ENCODE measurements around the gene RELA. TPM values are rescaled to one million over a fixed set of nuclear protein-coding genes. Genes with fewer than 3 reads are reported as not detected.

Gene RELA
- total and polyA plus RNA-seq, 3 experiments from 2014 or later = 76.0 to 89.7 (median 87.3) TPM

DNA sequence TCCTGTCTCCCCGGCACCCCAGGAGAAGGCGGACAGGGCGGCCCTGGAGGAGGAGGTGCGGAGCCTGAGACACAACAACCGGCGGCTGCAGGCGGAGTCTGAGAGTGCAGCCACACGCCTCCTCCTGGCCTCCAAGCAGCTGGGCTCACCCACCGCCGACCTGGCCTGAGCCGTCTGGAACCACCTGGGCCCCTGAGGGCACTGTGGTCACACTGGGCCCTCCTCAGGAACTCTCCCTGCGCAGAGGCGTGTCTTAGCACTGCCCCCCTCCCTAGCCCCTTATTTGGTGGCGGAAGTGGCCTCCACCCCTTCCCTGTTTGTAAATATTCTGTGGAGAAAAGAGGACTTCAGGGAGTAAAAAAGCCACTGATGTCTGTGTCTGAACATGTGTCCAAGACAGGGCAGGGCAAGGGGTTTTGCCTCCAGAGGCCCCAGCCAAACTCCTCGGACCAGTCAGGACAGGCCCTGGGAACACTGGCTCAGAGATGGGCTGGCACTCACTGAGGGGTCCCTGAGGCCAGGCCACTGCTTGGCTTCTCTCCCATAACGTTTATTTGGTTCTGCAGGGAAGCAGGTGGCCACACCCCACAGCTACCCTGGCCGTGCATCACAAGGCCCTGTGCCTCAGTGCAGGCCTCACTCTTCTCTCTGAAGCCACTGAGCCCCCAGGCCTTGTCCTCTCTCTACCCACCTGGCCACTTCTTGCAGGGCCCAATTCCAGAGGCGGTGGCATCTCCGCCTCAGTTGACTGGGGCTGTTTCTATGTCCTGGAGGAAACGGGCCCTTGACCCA lies 12.0 kb downstream of the RELA start:
- no peak overlapping the region for H3K4me3 ChIP-seq (ENCODE audit: low read length)
- no peak for DNase-seq
- H3K36me3 Mint-ChIP-seq = peaks cover 0 to 77% (median 11%) of the 10 kb centered on the region in 3 donors
- peak overlapping the region in 2 of 7 donors; percentile 36 to 83 for H3K4me3 Mint-ChIP-seq
- H3K4me1 Mint-ChIP-seq = peaks cover 36 to 47% (median 39%) of the 10 kb centered on the region in 3 donors
- no peaks in the 10 kb centered on the region for H3K27me3 ChIP-seq (ENCODE audit: insufficient read depth, low read length, poor library complexity, severe bottlenecking)
- H3K9me3 Mint-ChIP-seq = peaks cover 0 to 2% (median 0%) of the 10 kb centered on the region in 5 donors
- H3K27me3 Mint-ChIP-seq = peaks cover 0 to 8% of the 10 kb centered on the region in 2 donors
- no peak overlapping the region for H3K27ac ChIP-seq (ENCODE audit: low read depth, low read length)
- H3K36me3 ChIP-seq (ENCODE audit: insufficient read depth, low read length) = peaks cover 58% of the 10 kb centered on the region
- ChIA-PET CTCF (interaction anchor here (1.3 kb wide), 1 partner anchor 10 kb away, joined by 3 read pairs; no protein-coding TSS in a partner anchor), POLR2A (interaction anchor here (4.8 kb wide), 1 partner anchor 10 kb away, joined by 93 read pairs; the partner anchor contains the start of gene SIPA1)
- H3K27ac Mint-ChIP-seq = peak overlapping the region; percentile 89 to 100 (median 96)
- no peaks in the 10 kb centered on the region for H3K9me3 ChIP-seq (ENCODE audit: low read length)
- H3K4me1 ChIP-seq (ENCODE audit: insufficient read depth, low read length) = peaks cover 31% of the 10 kb centered on the region

DNA sequence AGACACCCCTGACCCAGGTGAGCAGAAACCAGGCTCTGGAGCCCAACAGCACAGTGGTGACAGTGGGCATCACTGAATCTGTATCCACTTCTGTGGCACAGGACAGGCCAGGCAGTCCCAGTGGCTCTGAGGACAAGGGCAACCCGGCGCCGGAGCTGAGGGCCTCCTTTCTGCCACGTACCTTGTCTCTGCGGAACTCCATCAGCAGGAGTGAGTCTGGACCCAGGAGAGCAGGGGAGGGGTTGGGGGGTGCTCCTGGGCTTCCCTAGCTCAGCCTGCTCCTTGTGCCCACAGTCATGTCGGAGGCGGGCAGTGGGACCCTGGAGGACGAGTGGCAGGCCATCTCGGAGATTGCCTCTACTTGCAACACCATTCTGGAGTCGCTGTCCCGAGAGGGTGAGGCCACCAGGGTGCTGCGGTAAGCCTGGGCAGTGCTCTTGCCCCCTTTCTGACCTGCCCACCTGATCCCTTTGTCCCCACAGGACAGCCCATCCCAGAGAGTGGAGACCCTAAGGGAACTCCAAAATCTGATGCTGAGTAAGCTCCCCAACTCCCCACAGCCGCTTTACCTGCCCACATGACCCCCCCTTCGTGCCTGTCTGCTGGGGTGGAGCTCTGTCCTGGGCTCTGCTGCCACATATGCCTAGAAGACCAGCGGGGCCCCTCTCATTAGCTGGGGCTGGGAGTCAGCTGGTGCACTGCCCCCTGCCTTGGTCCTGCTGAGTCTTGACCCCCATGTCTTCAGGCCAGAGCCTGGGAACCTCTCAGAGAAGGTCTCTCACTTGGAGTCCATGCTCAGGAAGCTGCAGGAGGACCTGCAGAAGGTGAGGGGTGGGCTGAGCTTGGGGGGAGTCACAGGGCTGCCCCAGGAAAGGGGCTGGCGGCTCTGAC lies 12.8 kb downstream of the RELA start:
- POLR2A ChIA-PET = interaction anchor here (0.9 to 4.8 kb wide), 3 partner anchors 9 to 93 kb away, joined by 3 to 93 read pairs (median 5); partner anchors contain the start of gene SIPA1
- Mint-ChIP-seq H3K27ac (peak overlapping the region in 7 of 8 donors; percentile 29 to 100 (median 76)), H3K36me3 (peaks cover 0 to 77% (median 6%) of the 10 kb centered on the region in 3 donors), H3K4me1 (peaks cover 30 to 39% (median 36%) of the 10 kb centered on the region in 3 donors), H3K27me3 (peaks cover 0 to 8% of the 10 kb centered on the region in 2 donors), H3K9me3 (peaks cover 0 to 2% (median 0%) of the 10 kb centered on the region in 5 donors), H3K4me3 (peak overlapping the region in 1 of 7 donors; percentile 36)
- CTCF ChIA-PET = interaction anchor here (1.3 to 2.0 kb wide), 2 partner anchors 10 to 11 kb away, joined by 3 to 5 read pairs; no protein-coding TSS in a partner anchor
- Histone ChIP-seq H3K36me3 (ENCODE audit: insufficient read depth, low read length) (peaks cover 58% of the 10 kb centered on the region), H3K27me3 (ENCODE audit: insufficient read depth, low read length, poor library complexity, severe bottlenecking) (no peaks in the 10 kb centered on the region), H3K4me1 (ENCODE audit: insufficient read depth, low read length) (peaks cover 31% of the 10 kb centered on the region), H3K27ac (ENCODE audit: low read depth, low read length) (no peak overlapping the region), H3K9me3 (ENCODE audit: low read length) (no peaks in the 10 kb centered on the region), H3K4me3 (ENCODE audit: low read length) (no peak overlapping the region)
- DNase-seq = no peak

DNA sequence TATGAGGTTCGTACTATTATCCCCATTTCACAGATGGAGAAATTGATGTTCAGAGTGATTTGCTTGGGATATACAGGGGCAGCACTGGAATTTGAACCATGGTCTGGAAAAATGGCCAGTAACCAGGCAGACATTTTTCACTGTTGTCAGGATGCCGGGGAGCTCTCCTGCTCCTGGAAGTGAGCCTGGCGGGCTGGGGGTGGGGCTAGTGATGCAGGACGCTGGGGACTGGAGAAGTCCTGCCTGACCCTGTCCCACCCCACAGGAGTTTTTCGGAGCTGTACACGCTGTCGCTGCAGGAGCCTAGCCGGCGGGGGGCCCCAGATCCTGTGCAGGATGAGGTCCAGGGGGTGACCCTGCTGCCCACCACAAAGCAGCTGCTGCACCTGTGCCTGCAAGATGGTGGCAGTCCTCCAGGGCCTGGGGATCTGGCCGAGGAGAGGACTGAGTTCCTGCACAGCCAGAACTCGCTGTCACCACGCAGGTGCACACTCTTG lies 13.7 kb downstream of the RELA start:
- H3K4me1 Mint-ChIP-seq = peaks cover 27 to 40% (median 36%) of the 10 kb centered on the region in 3 donors
- peak overlapping the region in 5 of 8 donors; percentile 36 to 100 (median 61) for H3K27ac Mint-ChIP-seq
- peak in 1 of 5 donors; percentile 38 for DNase-seq
- H3K4me3 Mint-ChIP-seq = peak overlapping the region in 2 of 7 donors; percentile 36 to 62
- no peaks in the 10 kb centered on the region for H3K9me3 ChIP-seq (ENCODE audit: low read length)
- peaks cover 0 to 78% (median 6%) of the 10 kb centered on the region in 3 donors for H3K36me3 Mint-ChIP-seq
- peaks cover 54% of the 10 kb centered on the region for H3K36me3 ChIP-seq (ENCODE audit: insufficient read depth, low read length)
- no peaks in the 10 kb centered on the region for H3K27me3 ChIP-seq (ENCODE audit: insufficient read depth, low read length, poor library complexity, severe bottlenecking)
- no peak overlapping the region for H3K4me3 ChIP-seq (ENCODE audit: low read length)
- ChIA-PET CTCF (interaction anchor here (1.1 to 2.0 kb wide), 2 partner anchors 9 to 55 kb away, joined by 3 to 5 read pairs; no protein-coding TSS in a partner anchor), POLR2A (interaction anchor here (0.9 to 1.4 kb wide), 2 partner anchors 11 to 93 kb away, joined by 3 to 5 read pairs; partner anchors contain the start of gene SIPA1)
- H3K27ac ChIP-seq (ENCODE audit: low read depth, low read length) = no peak overlapping the region
- H3K4me1 ChIP-seq (ENCODE audit: insufficient read depth, low read length) = peaks cover 31% of the 10 kb centered on the region
- H3K9me3 Mint-ChIP-seq = peaks cover 0 to 2% (median 0%) of the 10 kb centered on the region in 5 donors
- H3K27me3 Mint-ChIP-seq = peaks cover 0 to 10% of the 10 kb centered on the region in 2 donors

DNA sequence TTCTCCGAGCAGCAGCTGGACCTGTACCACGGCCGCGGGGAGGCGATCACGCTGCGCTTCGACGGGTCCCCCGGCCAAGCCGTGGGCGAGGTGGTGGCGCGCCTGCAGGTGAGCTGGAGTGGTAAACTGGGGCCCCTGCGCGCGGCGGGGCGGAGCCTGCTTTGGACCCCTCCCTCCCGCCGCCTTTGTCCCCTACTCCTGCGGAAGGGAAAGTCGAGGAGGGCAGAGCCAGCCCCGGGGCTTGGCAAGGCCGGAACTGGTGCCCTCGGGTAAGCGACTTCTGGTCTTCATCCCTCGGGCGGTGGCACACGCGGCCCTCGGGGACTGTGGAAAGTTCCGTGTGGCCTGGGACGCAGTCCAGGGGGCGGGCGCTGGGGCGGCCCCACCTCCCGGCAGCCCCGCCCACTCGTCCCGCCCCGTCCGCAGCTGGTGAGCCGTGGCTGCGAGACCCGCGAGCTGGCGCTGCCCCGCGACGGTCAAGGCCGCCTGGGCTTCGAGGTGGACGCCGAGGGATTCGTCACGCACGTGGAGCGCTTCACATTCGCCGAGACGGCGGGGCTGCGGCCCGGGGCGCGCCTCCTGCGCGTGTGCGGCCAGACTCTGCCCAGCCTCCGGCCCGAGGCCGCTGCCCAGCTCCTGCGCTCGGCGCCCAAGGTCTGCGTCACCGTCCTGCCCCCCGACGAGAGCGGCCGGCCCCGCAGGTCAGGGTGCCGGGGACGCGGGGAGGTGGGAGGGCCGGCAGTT lies 15.6 kb downstream of the RELA start:
- no peaks in the 10 kb centered on the region for H3K9me3 ChIP-seq (ENCODE audit: low read length)
- H3K36me3 ChIP-seq (ENCODE audit: insufficient read depth, low read length) = peaks cover 63% of the 10 kb centered on the region
- POLR2A ChIA-PET = interaction anchor here (0.6 to 1.2 kb wide), 3 partner anchors 9 to 338 kb away, joined by 3 to 4 read pairs (median 4); partner anchors contain the start of gene SIPA1
- peak overlapping the region in 1 of 8 donors; percentile 92 for H3K27ac Mint-ChIP-seq
- H3K36me3 Mint-ChIP-seq = peaks cover 0 to 78% (median 6%) of the 10 kb centered on the region in 3 donors
- peaks cover 0 to 6% of the 10 kb centered on the region in 2 donors for H3K27me3 Mint-ChIP-seq
- CTCF ChIA-PET = no interaction called here
- no peaks in the 10 kb centered on the region for H3K27me3 ChIP-seq (ENCODE audit: insufficient read depth, low read length, poor library complexity, severe bottlenecking)
- peak overlapping the region in 1 of 7 donors; percentile 48 for H3K4me3 Mint-ChIP-seq
- H3K4me3 ChIP-seq (ENCODE audit: low read length) = no peak overlapping the region
- H3K9me3 Mint-ChIP-seq = no peaks in the 10 kb centered on the region
- H3K4me1 ChIP-seq (ENCODE audit: insufficient read depth, low read length) = peaks cover 34% of the 10 kb centered on the region
- no peak overlapping the region for H3K27ac ChIP-seq (ENCODE audit: low read depth, low read length)
- peak in 1 of 5 donors; percentile 39 for DNase-seq
- H3K4me1 Mint-ChIP-seq = peaks cover 21 to 36% (median 30%) of the 10 kb centered on the region in 3 donors

DNA sequence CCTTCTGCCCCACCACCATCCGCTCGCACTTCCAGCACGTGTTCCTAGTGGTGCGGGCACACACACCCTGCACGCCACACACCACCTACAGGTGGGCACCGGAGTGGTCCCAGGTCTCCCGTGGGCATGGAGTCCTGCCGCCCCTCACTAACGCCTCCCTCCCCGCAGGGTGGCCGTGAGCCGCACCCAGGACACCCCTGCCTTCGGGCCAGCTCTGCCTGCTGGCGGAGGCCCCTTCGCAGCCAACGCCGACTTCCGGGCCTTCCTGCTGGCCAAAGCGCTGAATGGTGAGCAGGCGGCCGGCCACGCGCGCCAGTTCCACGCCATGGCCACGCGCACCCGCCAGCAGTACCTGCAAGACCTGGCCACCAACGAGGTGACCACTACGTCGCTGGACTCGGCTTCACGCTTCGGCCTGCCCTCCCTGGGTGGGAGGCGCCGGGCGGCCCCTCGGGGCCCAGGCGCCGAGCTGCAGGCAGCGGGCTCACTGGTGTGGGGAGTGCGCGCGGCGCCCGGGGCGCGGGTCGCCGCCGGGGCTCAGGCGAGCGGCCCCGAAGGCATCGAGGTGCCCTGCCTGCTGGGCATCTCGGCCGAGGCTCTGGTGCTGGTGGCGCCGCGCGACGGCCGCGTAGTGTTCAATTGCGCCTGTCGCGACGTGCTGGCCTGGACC lies 16.3 kb downstream of the RELA start:
- H3K9me3 ChIP-seq (ENCODE audit: low read length) = no peaks in the 10 kb centered on the region
- H3K27ac Mint-ChIP-seq = peak overlapping the region in 2 of 8 donors; percentile 77 to 100
- peaks cover 0 to 3% of the 10 kb centered on the region in 2 donors for H3K27me3 Mint-ChIP-seq
- DNase-seq = no peak
- POLR2A ChIA-PET = interaction anchor here (1.0 to 1.2 kb wide), 2 partner anchors 9 to 31 kb away, joined by 3 to 4 read pairs; partner anchors contain the start of gene SIPA1
- H3K36me3 ChIP-seq (ENCODE audit: insufficient read depth, low read length) = peaks cover 64% of the 10 kb centered on the region
- H3K9me3 Mint-ChIP-seq = no peaks in the 10 kb centered on the region
- peaks cover 21 to 36% (median 30%) of the 10 kb centered on the region in 3 donors for H3K4me1 Mint-ChIP-seq
- no peak overlapping the region for H3K27ac ChIP-seq (ENCODE audit: low read depth, low read length)
- H3K4me1 ChIP-seq (ENCODE audit: insufficient read depth, low read length) = peaks cover 34% of the 10 kb centered on the region
- H3K4me3 ChIP-seq (ENCODE audit: low read length) = no peak overlapping the region
- CTCF ChIA-PET = no interaction called here
- H3K36me3 Mint-ChIP-seq = peaks cover 0 to 80% (median 9%) of the 10 kb centered on the region in 3 donors
- no peaks in the 10 kb centered on the region for H3K27me3 ChIP-seq (ENCODE audit: insufficient read depth, low read length, poor library complexity, severe bottlenecking)
- H3K4me3 Mint-ChIP-seq = peak overlapping the region in 1 of 7 donors; percentile 34

DNA sequence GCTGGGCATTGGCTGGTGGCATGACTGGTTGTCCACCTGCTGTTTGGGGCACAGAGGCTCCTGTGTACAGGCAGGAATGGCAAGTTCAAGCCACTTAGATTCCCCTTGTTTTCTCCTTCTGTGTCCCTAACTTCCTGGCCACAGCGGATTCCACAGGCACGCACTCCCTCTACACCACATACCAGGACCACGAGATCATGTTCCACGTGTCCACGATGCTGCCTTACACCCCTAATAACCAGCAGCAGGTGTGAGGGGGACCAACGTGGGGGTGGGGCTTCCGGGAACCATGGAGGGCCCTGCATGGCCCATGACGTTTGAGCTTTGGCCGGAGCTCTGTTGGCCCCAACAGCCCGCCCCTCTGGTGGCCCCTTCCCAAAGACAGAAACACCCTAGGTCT lies 17.0 kb downstream of the RELA start:
- peaks cover 0 to 3% of the 10 kb centered on the region in 2 donors for H3K27me3 Mint-ChIP-seq
- Histone ChIP-seq H3K9me3 (ENCODE audit: low read length) (no peaks in the 10 kb centered on the region), H3K27ac (ENCODE audit: low read depth, low read length) (no peak overlapping the region), H3K4me1 (ENCODE audit: insufficient read depth, low read length) (peaks cover 34% of the 10 kb centered on the region), H3K4me3 (ENCODE audit: low read length) (no peak overlapping the region), H3K27me3 (ENCODE audit: insufficient read depth, low read length, poor library complexity, severe bottlenecking) (no peaks in the 10 kb centered on the region), H3K36me3 (ENCODE audit: insufficient read depth, low read length) (peaks cover 58% of the 10 kb centered on the region)
- ChIA-PET CTCF (no interaction called here), POLR2A (interaction anchor here (1.2 kb wide), 1 partner anchor 11 kb away, joined by 3 read pairs; no protein-coding TSS in a partner anchor)
- no peak for DNase-seq
- peaks cover 21 to 34% (median 28%) of the 10 kb centered on the region in 3 donors for H3K4me1 Mint-ChIP-seq
- H3K27ac Mint-ChIP-seq = peak overlapping the region in 5 of 8 donors; percentile 43 to 100 (median 76)
- no peaks in the 10 kb centered on the region for H3K9me3 Mint-ChIP-seq
- peak overlapping the region in 1 of 7 donors; percentile 34 for H3K4me3 Mint-ChIP-seq
- H3K36me3 Mint-ChIP-seq = peaks cover 0 to 77% (median 9%) of the 10 kb centered on the region in 3 donors

All from CD8-positive, alpha-beta memory T cell (primary cell).